Measurements from ENCODE around the gene CACNA2D4.

CACNA2D4 gene

DNA sequence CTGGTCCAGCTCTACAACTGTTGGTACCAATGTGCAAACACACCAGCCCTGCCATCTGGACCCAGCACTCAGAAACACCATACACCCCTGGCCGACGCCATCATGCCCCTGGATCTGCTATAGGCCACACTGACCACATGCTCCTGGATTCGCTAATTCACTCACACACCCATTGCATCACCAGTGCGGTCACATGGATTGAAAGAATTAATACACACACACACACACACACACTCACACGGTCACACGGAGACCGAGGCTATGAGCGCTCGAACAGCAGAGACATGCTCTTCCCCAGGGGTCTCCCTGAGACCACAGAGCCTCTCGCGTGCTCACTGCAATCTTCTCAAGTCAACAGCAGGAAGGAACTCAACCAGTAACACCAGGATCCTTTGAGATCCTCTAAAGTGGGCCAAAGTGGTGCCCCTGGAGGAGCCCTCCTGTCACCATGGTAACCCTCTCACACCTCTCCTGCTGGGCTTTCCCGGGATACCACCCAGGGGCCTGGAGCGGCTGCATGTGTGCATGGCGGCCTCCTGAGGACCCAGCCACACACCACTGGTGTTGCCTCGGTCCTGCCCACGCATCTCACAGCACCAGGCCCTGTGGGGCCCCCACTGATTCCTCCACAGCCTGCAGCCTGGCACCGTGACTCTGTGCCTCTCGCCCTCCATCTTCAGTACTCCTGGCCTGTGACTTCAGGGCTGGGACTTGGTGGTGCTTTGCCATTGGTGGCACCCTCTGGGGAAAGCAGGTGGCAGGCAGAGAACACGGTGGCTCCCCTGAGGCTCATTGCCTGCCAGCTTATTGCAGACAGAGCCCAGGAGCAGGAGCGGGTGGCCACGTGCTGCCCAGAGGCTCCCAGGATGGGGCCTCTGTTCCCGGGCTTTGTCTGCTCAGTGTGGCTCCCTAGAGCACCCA, 83.0 kb downstream of the CACNA2D4 start:
- TF ChIP-seq, protein P1, sequence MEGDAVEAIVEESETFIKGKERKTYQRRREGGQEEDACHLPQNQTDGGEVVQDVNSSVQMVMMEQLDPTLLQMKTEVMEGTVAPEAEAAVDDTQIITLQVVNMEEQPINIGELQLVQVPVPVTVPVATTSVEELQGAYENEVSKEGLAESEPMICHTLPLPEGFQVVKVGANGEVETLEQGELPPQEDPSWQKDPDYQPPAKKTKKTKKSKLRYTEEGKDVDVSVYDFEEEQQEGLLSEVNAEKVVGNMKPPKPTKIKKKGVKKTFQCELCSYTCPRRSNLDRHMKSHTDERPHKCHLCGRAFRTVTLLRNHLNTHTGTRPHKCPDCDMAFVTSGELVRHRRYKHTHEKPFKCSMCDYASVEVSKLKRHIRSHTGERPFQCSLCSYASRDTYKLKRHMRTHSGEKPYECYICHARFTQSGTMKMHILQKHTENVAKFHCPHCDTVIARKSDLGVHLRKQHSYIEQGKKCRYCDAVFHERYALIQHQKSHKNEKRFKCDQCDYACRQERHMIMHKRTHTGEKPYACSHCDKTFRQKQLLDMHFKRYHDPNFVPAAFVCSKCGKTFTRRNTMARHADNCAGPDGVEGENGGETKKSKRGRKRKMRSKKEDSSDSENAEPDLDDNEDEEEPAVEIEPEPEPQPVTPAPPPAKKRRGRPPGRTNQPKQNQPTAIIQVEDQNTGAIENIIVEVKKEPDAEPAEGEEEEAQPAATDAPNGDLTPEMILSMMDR (IDR thresholded peaks at IDR 0.05; ENCODE audit: low read depth, low read length), result no peak
- no peak for DNase-seq
- peaks cover 17% of the 10 kb centered on the region for H3K4me1 ChIP-seq
- no peaks in the 10 kb centered on the region for H3K27me3 ChIP-seq
- no peak overlapping the region for H3K4me3 ChIP-seq (ENCODE audit: low read depth, low read length)
- no peaks in the 10 kb centered on the region for H3K9me3 ChIP-seq
- H3K36me3 ChIP-seq, result no peaks in the 10 kb centered on the region

DNA sequence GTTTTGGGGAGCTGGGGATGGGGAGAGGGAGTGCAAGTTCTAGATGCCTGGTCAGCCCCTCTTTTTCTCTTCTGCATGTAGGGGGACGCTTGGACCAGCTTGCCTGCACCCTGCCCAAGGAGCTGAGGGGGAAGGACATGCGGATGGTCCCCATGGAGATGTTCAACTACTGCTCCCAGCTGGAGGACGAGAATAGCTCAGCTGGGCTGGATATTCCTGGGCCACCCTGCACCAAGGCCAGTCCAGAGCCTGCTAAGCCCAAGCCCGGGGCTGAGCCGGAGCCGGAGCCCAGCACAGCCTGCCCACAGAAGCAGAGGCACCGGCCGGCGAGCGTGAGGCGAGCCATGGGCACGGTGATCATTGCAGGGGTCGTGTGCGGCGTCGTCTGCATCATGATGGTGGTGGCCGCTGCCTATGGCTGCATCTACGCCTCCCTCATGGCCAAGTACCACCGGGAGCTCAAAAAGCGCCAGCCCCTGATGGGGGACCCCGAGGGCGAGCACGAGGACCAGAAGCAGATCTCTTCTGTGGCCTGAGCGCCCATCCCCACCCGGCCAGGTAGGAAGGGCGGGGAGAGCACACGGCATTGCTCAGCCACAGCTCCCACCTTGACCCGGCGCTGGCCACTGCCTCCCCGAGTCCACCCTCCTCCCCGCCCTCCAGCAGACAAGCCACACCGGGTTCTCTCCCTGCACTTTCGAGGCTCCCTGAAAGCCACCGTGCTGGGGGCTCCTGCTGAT, 84.1 kb downstream of the CACNA2D4 start:
- no peaks in the 10 kb centered on the region for H3K9me3 ChIP-seq
- no peak overlapping the region for H3K4me3 ChIP-seq (ENCODE audit: low read depth, low read length)
- H3K36me3 ChIP-seq, result no peaks in the 10 kb centered on the region
- H3K27me3 ChIP-seq, result no peaks in the 10 kb centered on the region
- H3K4me1 ChIP-seq, result peaks cover 17% of the 10 kb centered on the region
- TF ChIP-seq, protein P1 (IDR thresholded peaks at IDR 0.05; ENCODE audit: low read depth, low read length), result no peak
- no peak for DNase-seq

DNA sequence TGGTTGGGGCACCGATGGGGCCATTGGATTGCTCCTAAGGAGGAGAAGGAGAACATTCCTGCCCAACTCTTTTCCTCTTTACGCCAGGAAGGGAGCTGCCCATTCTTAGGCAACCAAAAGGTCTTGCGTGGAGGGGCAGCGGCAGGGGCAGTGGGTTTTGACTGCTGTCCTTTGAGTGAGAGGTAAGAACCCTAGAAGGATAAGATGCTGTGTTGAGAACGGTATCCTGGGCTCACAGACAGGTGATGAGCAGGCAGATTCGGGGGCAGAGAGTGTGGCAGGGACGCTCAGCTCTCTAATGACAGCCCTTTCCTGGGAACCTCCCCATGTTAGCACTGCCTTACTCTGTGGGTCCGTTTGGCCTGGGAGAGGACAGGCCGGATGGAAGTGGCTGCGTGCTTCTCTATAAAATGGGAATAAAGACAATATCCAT, 84.8 kb downstream of the CACNA2D4 start:
- TF ChIP-seq, protein P1 (IDR thresholded peaks at IDR 0.05; ENCODE audit: low read depth, low read length), result no peak
- no peaks in the 10 kb centered on the region for H3K27me3 ChIP-seq
- no peaks in the 10 kb centered on the region for H3K36me3 ChIP-seq
- H3K4me3 ChIP-seq (ENCODE audit: low read depth, low read length), result no peak overlapping the region
- peaks cover 17% of the 10 kb centered on the region for H3K4me1 ChIP-seq
- no peaks in the 10 kb centered on the region for H3K9me3 ChIP-seq
- DNase-seq, result no peak

DNA sequence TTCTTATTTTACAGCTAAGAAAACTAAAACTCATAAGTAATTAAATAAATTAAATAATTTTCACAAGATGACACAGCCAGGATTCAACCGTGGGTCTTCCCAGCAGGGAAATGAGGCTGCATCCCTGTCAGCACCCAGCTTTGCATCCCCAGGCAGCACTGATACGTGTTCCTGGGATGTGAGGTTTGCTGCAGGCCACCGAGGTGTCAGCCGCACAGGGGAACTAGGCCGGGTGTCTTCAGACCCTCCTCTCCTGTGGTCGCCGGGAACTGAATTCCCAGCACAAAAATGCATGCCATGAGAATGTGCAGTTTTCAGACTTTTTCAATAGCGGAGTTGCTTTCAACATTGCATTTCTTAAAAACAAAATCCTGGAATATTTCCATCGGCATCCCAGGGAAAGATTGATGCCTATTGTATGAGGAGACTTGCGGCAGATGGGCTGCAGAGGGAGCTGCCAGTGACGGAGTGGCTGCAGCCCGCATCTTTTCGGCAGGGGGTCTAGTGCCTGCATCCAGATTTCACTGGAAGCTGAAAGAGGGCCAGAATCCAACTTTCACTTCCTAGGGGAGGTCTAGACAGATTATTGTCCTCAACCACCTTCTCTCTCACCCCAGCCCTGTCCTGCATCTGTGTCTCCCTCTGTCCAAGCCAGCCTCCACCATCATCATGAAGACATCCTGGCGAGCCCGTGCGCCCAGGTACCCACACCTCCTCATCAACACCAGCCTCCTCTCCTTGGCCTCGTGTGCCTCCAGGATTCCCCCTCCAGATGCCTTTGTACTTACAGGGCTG, 85.5 kb downstream of the CACNA2D4 start:
- TF ChIP-seq, protein P1 (IDR thresholded peaks at IDR 0.05; ENCODE audit: low read depth, low read length), result no peak

DNA sequence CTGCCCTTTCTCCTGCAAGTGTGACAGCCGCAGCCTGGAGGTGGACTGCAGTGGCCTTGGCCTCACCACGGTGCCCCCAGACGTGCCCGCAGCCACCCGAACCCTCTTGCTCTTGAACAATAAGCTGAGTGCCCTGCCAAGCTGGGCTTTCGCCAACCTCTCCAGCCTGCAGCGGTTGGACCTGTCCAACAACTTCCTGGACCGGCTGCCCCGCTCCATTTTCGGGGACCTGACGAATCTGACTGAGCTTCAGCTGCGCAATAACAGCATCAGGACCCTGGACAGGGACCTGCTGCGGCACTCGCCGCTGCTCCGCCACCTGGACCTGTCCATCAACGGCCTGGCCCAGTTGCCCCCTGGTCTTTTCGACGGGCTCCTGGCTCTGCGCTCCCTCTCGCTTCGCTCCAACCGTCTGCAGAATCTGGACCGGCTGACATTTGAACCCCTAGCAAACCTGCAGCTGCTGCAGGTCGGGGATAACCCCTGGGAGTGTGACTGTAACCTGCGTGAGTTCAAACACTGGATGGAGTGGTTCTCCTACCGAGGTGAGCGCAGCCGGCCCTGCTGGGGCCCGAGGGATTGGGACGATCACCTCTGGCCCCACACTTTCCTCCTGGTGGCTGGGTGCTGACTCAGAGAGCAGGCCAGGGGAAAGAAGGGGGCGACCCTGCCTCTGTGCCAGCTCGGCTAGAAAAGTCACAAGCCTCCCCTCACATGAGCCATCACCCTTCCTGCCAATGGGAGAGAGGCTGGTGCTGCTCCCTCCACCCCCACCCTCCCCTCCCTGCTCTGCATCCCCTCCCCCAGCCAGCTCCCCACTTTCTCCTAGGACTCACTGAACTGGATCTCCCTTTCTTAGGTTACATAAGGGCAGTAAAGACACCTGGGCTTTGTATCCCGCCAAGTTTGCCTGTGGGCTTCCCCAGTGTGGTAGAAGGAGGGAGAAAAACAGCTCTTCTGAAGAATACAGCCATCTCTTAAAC, 87.2 kb downstream of the CACNA2D4 start:
- no peaks in the 10 kb centered on the region for H3K9me3 ChIP-seq
- H3K4me1 ChIP-seq, result no peaks in the 10 kb centered on the region; the same call in 1 of the 2 replicates
- no peaks in the 10 kb centered on the region for H3K36me3 ChIP-seq
- H3K4me3 ChIP-seq (ENCODE audit: low read depth, low read length), result no peak overlapping the region
- TF ChIP-seq, protein P1 (IDR thresholded peaks at IDR 0.05; ENCODE audit: low read depth, low read length), result no peak
- no peaks in the 10 kb centered on the region for H3K27me3 ChIP-seq
- DNase-seq, result no peak

More for the DNA sequence above, 85.5 kb downstream of the CACNA2D4 start:
- no peak for DNase-seq
- peaks cover 15% of the 10 kb centered on the region for H3K4me1 ChIP-seq
- H3K27me3 ChIP-seq, result no peaks in the 10 kb centered on the region
- H3K9me3 ChIP-seq, result no peaks in the 10 kb centered on the region
- no peaks in the 10 kb centered on the region for H3K36me3 ChIP-seq
- no peak overlapping the region for H3K4me3 ChIP-seq (ENCODE audit: low read depth, low read length)

Data from BE2C (cell line).